Stimulated activated CD4-positive, alpha-beta T cell treated with anti-CD3 and anti-CD28 coated beads, Interleukin-15, amount 100 ng/mL, for 1 hour (primary cell): Measurements from ENCODE around the gene MPP1.

Experiments
- DNase-seq, 2 donors: peaks; one replicate each; pipeline ENCODE4 v3.0.0-alpha.2; 2020; ENCODE audit warnings: low read depth in 1 of 2, low spot score in 1 of 2

The MPP1 gene

GRCh38 chrX:154732421-154733065, 72.7 kb downstream of the MPP1 start:
- DNase-seq = no peak

GRCh38 chrX:154731881-154732280, 73.4 kb downstream of the MPP1 start:
- DNase-seq = no peak

- DNase-seq = no peak
These were observed 74.1 kb downstream of the MPP1 start for GRCh38 chrX:154731184-154731583.

GRCh38 chrX:154730253-154730891, 74.9 kb downstream of the MPP1 start:
- no peak for DNase-seq

GRCh38 chrX:154729439-154729838, 75.8 kb downstream of the MPP1 start:
- no peak for DNase-seq
